Ascending aorta (tissue), 2 donors: ENCODE results near the gene KIF5A. TPM values are rescaled to one million over a fixed set of nuclear protein-coding genes. Genes with fewer than 3 reads are reported as not detected.

Source experiments
- DNase-seq, 2 donors: peaks; one replicate each; pipeline ENCODE4 v3.0.0-alpha.2; 2019; ENCODE audit warnings: low spot score in 2 of 2
- H3K27ac ChIP-seq, 2 donors: fragments of 200-600 bp; sonication (generic); one replicate each; pipeline ENCODE4 v1.5.1; 2016 to 2017; ENCODE audit warnings: mild to moderate bottlenecking in 1 of 2
- H3K27me3 ChIP-seq: fragments of 200-600 bp; sonication (generic); one replicate; pipeline ENCODE4 v1.5.1; 2017
- H3K36me3 ChIP-seq, 2 donors: fragments of 200-600 bp; sonication (generic); one replicate each; pipeline ENCODE4 v1.5.1; 2016
- H3K4me1 ChIP-seq, 2 donors: fragments of 200-600 bp; sonication (generic); one replicate each; pipeline ENCODE4 v1.5.1; 2016 to 2017; ENCODE audit warnings: mild to moderate bottlenecking in 1 of 2
- H3K4me3 ChIP-seq, 2 donors: fragments of 200-600 bp; sonication (generic); one replicate each; pipeline ENCODE4 v1.5.1; 2016 to 2017; ENCODE audit warnings: mild to moderate bottlenecking in 1 of 2
- H3K9me3 ChIP-seq, 2 donors: fragments of 200-600 bp; sonication (generic); one replicate each; pipeline ENCODE4 v1.5.1; 2016
- CTCF ChIP-seq, 3 experiments: fragments of 200-600 bp in 2 of 3; fragments of 450-650 bp in 1 of 3; sonication (generic) in 2 of 3; IDR thresholded peaks; one replicate each; pipeline ENCODE4 v1.5.1; 2016 to 2019; ENCODE audit warnings: antibody characterized with exemption in 3 of 3, mild to moderate bottlenecking in 1 of 3, moderate library complexity in 1 of 3
- intact Hi-C: fragments of 100-400 bp; cut with DNase I; formaldehyde crosslinking; loops from one replicate; pipeline ENCODE4 v1.15.1; 2023
- total RNA-seq: library from RNA; depleted of rRNA; stranded (reverse); fragments of >200 nt; gene quantifications from one replicate; pipeline ENCODE4 v1.1.0, GENCODE V29; 2016

The KIF5A gene
- total RNA-seq, 1 donor from 2014 or later, result not detected

GRCh38 chr12:57632958-57633840 is 83.4 kb downstream of the KIF5A start, which contains the start of gene B4GALNT1:
TSS of gene B4GALNT1 (minus strand) at chr12:57633201. CDS start at chr12:57632132, 1,069 bp downstream.
- Histone ChIP-seq H3K9me3 (no peaks in the 10 kb centered on the region), H3K27me3 (no peaks in the 10 kb centered on the region), H3K36me3 (no peaks in the 10 kb centered on the region), H3K4me1 (peaks cover 4 to 7% of the 10 kb centered on the region in 2 donors), H3K4me3 (peak within 1 kb of the TSS; percentile 69 to 82), H3K27ac (no peak within 1 kb of the TSS)
- peak in 1 of 2 donors; percentile 79 for DNase-seq
- intact Hi-C loops, result loop anchor here (2.0 kb wide), 1 partner anchor 62 kb away; the partner anchor contains the start of gene OS9
- peak; percentile 87 to 96 (median 92) for TF ChIP-seq CTCF (IDR thresholded peaks at IDR 0.05)

Other genes with a start within 250 kb of the KIF5A start
- 49.5 TPM for gene R3HDM2, start 119.0 kb upstream of the KIF5A start, total RNA-seq
- not detected for gene INHBC, start 115.3 kb upstream of the KIF5A start, total RNA-seq
- not detected for gene INHBE, start 94.7 kb upstream of the KIF5A start, total RNA-seq
- gene GLI1, start 90.3 kb upstream of the KIF5A start, total RNA-seq, result 2.8 TPM
- gene ARHGAP9, start 70.2 kb upstream of the KIF5A start, total RNA-seq, result 21.6 TPM
- 78.0 TPM for gene MARS1, start 62.0 kb upstream of the KIF5A start, total RNA-seq
- 0.64 TPM for gene DDIT3, start 29.5 kb upstream of the KIF5A start, total RNA-seq
- gene MBD6, start 27.2 kb upstream of the KIF5A start, total RNA-seq, result 48.5 TPM
- 116 TPM for gene DCTN2, start 2.9 kb upstream of the KIF5A start, total RNA-seq
- gene PIP4K2C, start 41.1 kb downstream of the KIF5A start, total RNA-seq, result 153 TPM
- 33.5 TPM for gene DTX3, start 54.8 kb downstream of the KIF5A start, total RNA-seq
- gene ARHGEF25, start 61.4 kb downstream of the KIF5A start, total RNA-seq, result 47.8 TPM
- 16.6 TPM for gene B4GALNT1, start 83.2 kb downstream of the KIF5A start, total RNA-seq
- gene OS9, start 144.1 kb downstream of the KIF5A start, total RNA-seq, result 233 TPM
- 11.5 TPM for gene AGAP2, start 188.7 kb downstream of the KIF5A start, total RNA-seq
- 42.3 TPM for gene TSPAN31, start 195.0 kb downstream of the KIF5A start, total RNA-seq
- gene CDK4, start 202.3 kb downstream of the KIF5A start, total RNA-seq, result 82.6 TPM
- 8.4 TPM for gene MARCHF9, start 205.1 kb downstream of the KIF5A start, total RNA-seq
- not detected for gene CYP27B1, start 217.0 kb downstream of the KIF5A start, total RNA-seq
- 29.8 TPM for gene METTL1, start 222.1 kb downstream of the KIF5A start, total RNA-seq
- gene EEF1AKMT3, start 222.6 kb downstream of the KIF5A start, total RNA-seq, result 2.1 TPM
- gene TSFM, start 232.7 kb downstream of the KIF5A start, total RNA-seq, result 46.8 TPM